GM18858 (cell line): ENCODE results near the gene KRTAP5-2.

Experiments used
- ATAC-seq: cut with Tn5 transposase; IDR thresholded peaks from one replicate; pipeline ENCODE4 v1.9.1; 2021; ENCODE audit not compliant: unreplicated experiment

KRTAP5-2 gene

GRCh38 chr11:1557051-1557884 is 40.8 kb downstream of the KRTAP5-2 start:
- ATAC-seq = no peak

- ATAC-seq = no peak
Observed at GRCh38 chr11:1556278-1556902, 41.7 kb downstream of the KRTAP5-2 start.

- ATAC-seq = no peak
Observed at GRCh38 chr11:1555713-1556153, 42.4 kb downstream of the KRTAP5-2 start.

- ATAC-seq = no peak
Observed at GRCh38 chr11:1554981-1555712, 42.9 kb downstream of the KRTAP5-2 start.

GRCh38 chr11:1553808-1554594 is 44.1 kb downstream of the KRTAP5-2 start:
- no peak for ATAC-seq

- ATAC-seq = no peak
Observed at GRCh38 chr11:1549338-1550330, 48.5 kb downstream of the KRTAP5-2 start.

GRCh38 chr11:1548221-1549070 is 49.6 kb downstream of the KRTAP5-2 start:
- no peak for ATAC-seq

- ATAC-seq = no peak
Observed at GRCh38 chr11:1547467-1548098, 50.5 kb downstream of the KRTAP5-2 start.
